Measurements from ENCODE around the gene ZC3H12D.
"Not testable (repeated sequence)": the region's sequence is repeated elsewhere in the genome, so short reads cannot be mapped to it uniquely, and the experiment has no call there.

DNA sequence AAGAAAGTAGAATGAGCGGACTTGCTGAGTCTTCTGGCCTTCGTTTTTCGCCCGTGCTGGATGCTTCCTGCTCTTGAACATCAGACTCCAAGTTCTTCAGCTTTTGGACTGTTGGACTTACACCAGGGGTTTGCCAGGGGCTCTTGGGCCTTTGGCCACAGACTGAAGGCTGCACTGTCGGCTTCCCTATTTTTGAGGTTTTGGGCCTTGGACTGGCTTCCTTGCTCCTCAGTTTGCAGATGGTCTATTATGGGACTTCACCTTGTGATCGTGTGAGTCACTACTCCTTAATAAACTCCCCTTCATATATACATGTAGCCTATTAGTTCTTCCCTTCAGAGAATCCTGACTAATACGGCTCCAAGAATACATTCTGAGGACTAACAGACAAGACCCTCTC lies 22.1 kb downstream of the ZC3H12D start:
- not testable (repeated sequence) for TF ChIP-seq POLR2A (IDR thresholded peaks at IDR 0.05; ENCODE audit: low read depth, low read length); POLR2AphosphoS5 (IDR thresholded peaks at IDR 0.05; ENCODE audit: low read depth, low read length); TAF1 (IDR thresholded peaks at IDR 0.05; ENCODE audit: low read depth, low read length); SPI1 (IDR thresholded peaks at IDR 0.05; ENCODE audit: low read depth, low read length); POU2F2 (IDR thresholded peaks at IDR 0.05; ENCODE audit: low read depth, low read length); PAX5 (IDR thresholded peaks at IDR 0.05; ENCODE audit: insufficient read depth, low read length, severe bottlenecking)

Measured in GM12891 (cell line).